Neural progenitor cell (in vitro differentiated cells): Measurements from ENCODE around the gene NEIL3.

ENCODE experiments used
- EZH2 ChIP-seq: fragments of 200-600 bp; sonication (generic); IDR thresholded peaks from 2 replicates; pipeline ENCODE4 v1.6.1; 2017; ENCODE audit warnings: antibody characterized with exemption, mild to moderate bottlenecking, moderate library complexity
- EZH2phosphoT487 ChIP-seq: fragments of 200-600 bp; sonication (generic); IDR thresholded peaks from 2 replicates; pipeline ENCODE4 v1.6.1; 2017; ENCODE audit warnings: antibody characterized with exemption
- TF ChIP-seq, protein P1 (sequence below): fragments of 200-600 bp; sonication (generic); IDR thresholded peaks from 2 replicates; pipeline ENCODE4 v1.5.1; 2017; ENCODE audit warnings: antibody characterized with exemption, mild to moderate bottlenecking

DNA sequence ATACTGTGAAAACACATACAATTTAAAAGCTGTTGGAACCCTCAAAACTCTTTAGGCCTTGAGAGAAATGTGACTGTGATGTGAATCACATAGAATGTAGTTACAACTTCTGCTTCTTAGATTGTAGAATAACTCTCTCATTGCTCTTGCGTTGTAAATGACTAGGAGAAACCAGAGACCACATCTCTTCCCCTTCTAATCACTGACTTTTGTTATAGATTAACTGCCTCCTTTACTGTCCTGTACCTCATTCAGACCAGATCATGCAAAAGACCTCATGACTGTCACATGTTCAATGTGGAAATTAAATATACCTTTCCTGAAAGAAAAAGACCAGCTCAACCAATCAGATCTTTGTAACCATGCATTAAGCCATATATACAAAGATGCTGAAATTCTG, 43.2 kb upstream of the NEIL3 start:
- TF ChIP-seq, protein P1, sequence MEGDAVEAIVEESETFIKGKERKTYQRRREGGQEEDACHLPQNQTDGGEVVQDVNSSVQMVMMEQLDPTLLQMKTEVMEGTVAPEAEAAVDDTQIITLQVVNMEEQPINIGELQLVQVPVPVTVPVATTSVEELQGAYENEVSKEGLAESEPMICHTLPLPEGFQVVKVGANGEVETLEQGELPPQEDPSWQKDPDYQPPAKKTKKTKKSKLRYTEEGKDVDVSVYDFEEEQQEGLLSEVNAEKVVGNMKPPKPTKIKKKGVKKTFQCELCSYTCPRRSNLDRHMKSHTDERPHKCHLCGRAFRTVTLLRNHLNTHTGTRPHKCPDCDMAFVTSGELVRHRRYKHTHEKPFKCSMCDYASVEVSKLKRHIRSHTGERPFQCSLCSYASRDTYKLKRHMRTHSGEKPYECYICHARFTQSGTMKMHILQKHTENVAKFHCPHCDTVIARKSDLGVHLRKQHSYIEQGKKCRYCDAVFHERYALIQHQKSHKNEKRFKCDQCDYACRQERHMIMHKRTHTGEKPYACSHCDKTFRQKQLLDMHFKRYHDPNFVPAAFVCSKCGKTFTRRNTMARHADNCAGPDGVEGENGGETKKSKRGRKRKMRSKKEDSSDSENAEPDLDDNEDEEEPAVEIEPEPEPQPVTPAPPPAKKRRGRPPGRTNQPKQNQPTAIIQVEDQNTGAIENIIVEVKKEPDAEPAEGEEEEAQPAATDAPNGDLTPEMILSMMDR: no peak
- no peak for TF ChIP-seq EZH2phosphoT487
- no peak for TF ChIP-seq EZH2
